Esophagus muscularis mucosa (tissue), 3 donors: ENCODE results near the gene PKP4.

Source experiments
- POLR2A ChIP-seq: fragments of 450-650 bp; IDR thresholded peaks from one replicate; pipeline ENCODE4 v1.6.1; 2017; ENCODE audit warnings: antibody characterized with exemption, moderate library complexity, mild to moderate bottlenecking, low read depth
- POLR2AphosphoS5 ChIP-seq, 2 donors: sonication (generic); formaldehyde crosslinking; IDR thresholded peaks; one replicate each; pipeline ENCODE4 v1.6.1; 2017; ENCODE audit warnings: antibody characterized with exemption in 2 of 2
- TF ChIP-seq, protein P1 (sequence below), 3 experiments: fragments of 200-600 bp in 2 of 3; fragments of 450-650 bp in 1 of 3; sonication (generic) in 2 of 3; IDR thresholded peaks; one replicate each; pipeline ENCODE4 v1.5.1; 2017 to 2019; ENCODE audit warnings: antibody characterized with exemption in 3 of 3, mild to moderate bottlenecking in 2 of 3, moderate library complexity in 1 of 3

GRCh38 chr2:158559252-158559651 is 102.5 kb downstream of the PKP4 start:
- TF ChIP-seq, protein P1, sequence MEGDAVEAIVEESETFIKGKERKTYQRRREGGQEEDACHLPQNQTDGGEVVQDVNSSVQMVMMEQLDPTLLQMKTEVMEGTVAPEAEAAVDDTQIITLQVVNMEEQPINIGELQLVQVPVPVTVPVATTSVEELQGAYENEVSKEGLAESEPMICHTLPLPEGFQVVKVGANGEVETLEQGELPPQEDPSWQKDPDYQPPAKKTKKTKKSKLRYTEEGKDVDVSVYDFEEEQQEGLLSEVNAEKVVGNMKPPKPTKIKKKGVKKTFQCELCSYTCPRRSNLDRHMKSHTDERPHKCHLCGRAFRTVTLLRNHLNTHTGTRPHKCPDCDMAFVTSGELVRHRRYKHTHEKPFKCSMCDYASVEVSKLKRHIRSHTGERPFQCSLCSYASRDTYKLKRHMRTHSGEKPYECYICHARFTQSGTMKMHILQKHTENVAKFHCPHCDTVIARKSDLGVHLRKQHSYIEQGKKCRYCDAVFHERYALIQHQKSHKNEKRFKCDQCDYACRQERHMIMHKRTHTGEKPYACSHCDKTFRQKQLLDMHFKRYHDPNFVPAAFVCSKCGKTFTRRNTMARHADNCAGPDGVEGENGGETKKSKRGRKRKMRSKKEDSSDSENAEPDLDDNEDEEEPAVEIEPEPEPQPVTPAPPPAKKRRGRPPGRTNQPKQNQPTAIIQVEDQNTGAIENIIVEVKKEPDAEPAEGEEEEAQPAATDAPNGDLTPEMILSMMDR (IDR thresholded peaks at IDR 0.05) = no peak
- TF ChIP-seq POLR2A (no peak), POLR2AphosphoS5 (IDR thresholded peaks at IDR 0.05) (no peak)
